NCI-H748 (cell line): ENCODE measurements around the gene RAPGEF2.

ENCODE experiments used
- DNase-seq: peaks from one replicate; lab custom pipeline; 2025; ENCODE audit not compliant: unreplicated experiment; lab: John Stamatoyannopoulos, UW

RAPGEF2 gene

GRCh38 chr4:159195361-159195769 is 92.5 kb downstream of the RAPGEF2 start:
- DNase-seq, result no peak

- DNase-seq, result no peak
Measured at GRCh38 chr4:159197260-159197884, 94.5 kb downstream of the RAPGEF2 start.

- no peak for DNase-seq
Measured at GRCh38 chr4:159197885-159198269, 95.0 kb downstream of the RAPGEF2 start.

GRCh38 chr4:159199826-159200225 is 96.9 kb downstream of the RAPGEF2 start:
- DNase-seq, result no peak

- no peak for DNase-seq
Measured at GRCh38 chr4:159201168-159201567, 98.3 kb downstream of the RAPGEF2 start.

GRCh38 chr4:159204566-159204965 is 101.7 kb downstream of the RAPGEF2 start:
- peak; percentile 87 for DNase-seq

- DNase-seq, result no peak
Measured at GRCh38 chr4:159205466-159205865, 102.6 kb downstream of the RAPGEF2 start.

- no peak for DNase-seq
Measured at GRCh38 chr4:159206427-159206871, 103.6 kb downstream of the RAPGEF2 start.

GRCh38 chr4:159209249-159209648 is 106.4 kb downstream of the RAPGEF2 start:
- no peak for DNase-seq

- DNase-seq, result no peak
Measured at GRCh38 chr4:159210975-159211374, 108.1 kb downstream of the RAPGEF2 start.

GRCh38 chr4:159212675-159213293 is 109.9 kb downstream of the RAPGEF2 start:
- no peak for DNase-seq

GRCh38 chr4:159216834-159217233 is 114.0 kb downstream of the RAPGEF2 start:
- no peak for DNase-seq

GRCh38 chr4:159219862-159220261 is 117.0 kb downstream of the RAPGEF2 start:
- no peak for DNase-seq

GRCh38 chr4:159220353-159220752 is 117.5 kb downstream of the RAPGEF2 start:
- DNase-seq, result no peak

GRCh38 chr4:159221280-159221679 is 118.4 kb downstream of the RAPGEF2 start:
- DNase-seq, result no peak

- no peak for DNase-seq
Measured at GRCh38 chr4:159222043-159222552, 119.2 kb downstream of the RAPGEF2 start.

GRCh38 chr4:159224408-159224807 is 121.5 kb downstream of the RAPGEF2 start:
- DNase-seq, result no peak

GRCh38 chr4:159227378-159227777 is 124.5 kb downstream of the RAPGEF2 start:
- DNase-seq, result peak; percentile 15

GRCh38 chr4:159227984-159228383 is 125.1 kb downstream of the RAPGEF2 start:
- DNase-seq, result no peak

- no peak for DNase-seq
Measured at GRCh38 chr4:159229164-159229563, 126.3 kb downstream of the RAPGEF2 start.

- DNase-seq, result no peak
Measured at GRCh38 chr4:159232465-159233106, 129.7 kb downstream of the RAPGEF2 start.

GRCh38 chr4:159235779-159236368 is 133.0 kb downstream of the RAPGEF2 start:
- no peak for DNase-seq
